Measurements from ENCODE around the gene ZNF689. TPM values are rescaled to one million over a fixed set of nuclear protein-coding genes. Genes with fewer than 3 reads are reported as not detected.
A peak's percentile ranks its signal among the peaks of the same experiment; 100 is the strongest.

Gene ZNF689
- total RNA-seq, 4 donors from 2014 or later, result 7.5 to 12.5 (median 9.9) TPM

DNA sequence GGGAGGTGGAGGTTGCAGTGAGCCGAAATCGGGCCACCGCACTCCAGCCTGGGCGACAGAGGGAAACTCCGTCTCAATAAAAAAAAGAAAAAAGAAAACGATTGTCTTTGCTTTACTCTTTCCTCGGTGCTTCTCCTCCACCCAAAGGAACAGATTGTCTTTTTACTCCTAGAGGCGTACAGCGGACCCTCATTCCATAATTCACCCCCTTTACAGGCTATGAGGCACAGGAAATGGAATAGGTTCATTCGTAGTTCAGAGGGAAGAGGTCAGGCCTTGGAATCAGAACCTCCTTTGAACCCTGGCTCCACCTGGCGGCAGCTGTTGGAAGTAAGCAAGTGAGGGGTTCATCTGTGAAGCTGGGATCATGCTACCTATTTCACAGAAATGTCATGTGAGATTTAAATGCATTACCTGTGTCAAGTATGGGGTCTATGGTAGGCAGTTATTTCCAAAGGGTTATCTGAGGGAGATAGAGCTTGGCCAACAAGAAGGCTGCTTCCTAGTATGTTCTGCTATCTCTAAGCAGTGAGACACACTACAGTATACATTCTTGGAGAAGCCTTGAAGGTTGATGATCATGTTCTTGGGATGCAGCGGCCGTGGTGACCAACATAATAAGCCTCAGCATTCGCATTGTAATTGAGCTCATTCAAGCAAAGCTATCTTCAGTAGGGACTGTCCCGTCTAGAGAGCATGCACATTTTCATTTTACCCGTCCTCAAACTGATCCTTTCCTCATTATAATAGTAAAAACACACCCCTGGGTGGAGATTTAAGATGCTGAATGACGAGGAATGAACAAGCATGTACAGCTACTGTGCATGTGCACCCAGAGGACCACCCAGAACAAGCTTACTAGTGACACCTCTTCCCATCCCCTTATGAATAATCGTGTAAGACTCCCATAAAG, 18.7 kb upstream of the ZNF689 start:
- TF ChIP-seq POLR2A (IDR thresholded peaks at IDR 0.05) (no peak), CTCF (IDR thresholded peaks at IDR 0.05) (peak; percentile 87 to 97 (median 92))
- peaks cover 0 to 3% (median 0%) of the 10 kb centered on the region in 4 donors for H3K4me1 ChIP-seq
- no peaks in the 10 kb centered on the region for H3K9me3 ChIP-seq
- no peaks in the 10 kb centered on the region for H3K27me3 ChIP-seq
- peak overlapping the region in 2 of 4 donors; percentile 42 to 43 for H3K27ac ChIP-seq
- H3K36me3 ChIP-seq, result no peaks in the 10 kb centered on the region
- H3K4me3 ChIP-seq, result peak overlapping the region in 1 of 4 donors; percentile 38
- peak; percentile 92 to 96 (median 93) for DNase-seq

GRCh38 chr16:30626236-30626635, 16.0 kb upstream of the ZNF689 start:
- Histone ChIP-seq H3K4me1 (peaks cover 0 to 3% (median 0%) of the 10 kb centered on the region in 4 donors), H3K27ac (no peak overlapping the region), H3K9me3 (no peaks in the 10 kb centered on the region), H3K4me3 (no peak overlapping the region), H3K36me3 (no peaks in the 10 kb centered on the region), H3K27me3 (no peaks in the 10 kb centered on the region)
- DNase-seq, result no peak
- no peak for TF ChIP-seq POLR2A (IDR thresholded peaks at IDR 0.05)
- no peak for TF ChIP-seq CTCF (IDR thresholded peaks at IDR 0.05)

DNA sequence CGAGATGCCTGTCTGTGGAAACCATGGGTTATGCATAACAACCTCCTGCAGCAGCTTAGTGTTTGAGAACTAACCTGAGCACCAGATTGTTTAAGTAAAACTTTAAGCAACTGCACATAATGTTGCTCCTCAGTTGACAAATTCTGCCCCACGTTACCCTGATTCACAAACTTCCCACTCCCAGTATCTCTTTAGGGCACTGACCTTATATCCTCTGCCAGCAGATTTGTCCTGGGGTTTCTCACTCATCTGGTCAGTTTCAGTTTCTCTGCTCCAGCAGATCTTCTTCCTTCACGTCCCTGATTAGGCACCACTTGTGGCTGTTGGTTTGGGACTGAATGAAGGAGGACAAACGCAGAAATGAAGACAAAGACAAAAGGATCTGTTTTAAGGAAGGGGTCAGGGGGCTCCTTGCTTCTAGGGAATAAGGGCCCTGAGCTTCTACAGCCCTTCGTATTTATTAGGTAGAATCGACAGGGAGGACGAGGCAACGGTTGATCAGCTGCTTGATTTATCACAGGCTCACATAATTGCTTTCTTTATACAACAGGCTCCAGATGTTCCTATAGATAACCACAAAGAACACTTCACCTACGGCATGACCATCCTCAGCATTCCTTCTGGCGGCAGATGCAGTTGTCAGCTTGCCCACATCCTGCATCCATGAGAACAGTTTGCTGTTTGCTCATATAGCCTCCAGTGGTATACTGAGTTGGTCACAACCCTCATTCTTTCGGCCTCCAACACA, 13.5 kb upstream of the ZNF689 start:
- Histone ChIP-seq H3K27ac (no peak overlapping the region), H3K36me3 (no peaks in the 10 kb centered on the region), H3K4me3 (no peak overlapping the region), H3K9me3 (no peaks in the 10 kb centered on the region), H3K4me1 (peaks cover 0 to 3% (median 0%) of the 10 kb centered on the region in 4 donors), H3K27me3 (no peaks in the 10 kb centered on the region)
- TF ChIP-seq POLR2A (IDR thresholded peaks at IDR 0.05) (no peak), CTCF (IDR thresholded peaks at IDR 0.05) (no peak)
- no peak for DNase-seq

DNA sequence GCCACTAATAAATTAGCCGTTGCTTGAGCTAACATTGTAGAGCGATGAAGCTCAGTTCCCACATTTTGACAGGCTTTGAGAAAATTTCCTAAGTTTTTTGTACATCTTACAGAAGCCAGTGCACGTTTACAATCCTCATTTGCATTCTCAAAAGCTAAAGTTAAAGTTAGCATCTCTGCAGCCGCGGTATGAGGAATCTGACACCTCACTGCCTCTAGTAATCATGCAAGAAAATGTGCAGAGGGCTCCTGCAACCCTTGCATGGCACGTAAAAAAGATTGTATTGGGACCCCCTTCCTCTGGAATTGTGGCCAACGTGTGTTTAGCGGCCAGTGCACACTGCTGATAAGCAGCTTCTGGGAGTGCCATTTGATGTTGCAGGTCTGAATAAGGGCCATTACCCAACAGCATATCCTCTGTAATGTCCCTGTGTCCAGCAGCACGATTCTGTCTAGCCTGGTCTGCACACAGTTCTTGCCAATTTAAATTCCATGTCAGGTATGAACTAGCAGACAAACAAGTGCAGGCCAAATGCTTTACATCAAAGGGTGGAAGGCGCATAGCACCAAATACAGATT, 12.4 kb upstream of the ZNF689 start:
- TF ChIP-seq CTCF (IDR thresholded peaks at IDR 0.05) (no peak), POLR2A (IDR thresholded peaks at IDR 0.05) (no peak)
- no peaks in the 10 kb centered on the region for H3K36me3 ChIP-seq
- H3K27me3 ChIP-seq, result no peaks in the 10 kb centered on the region
- no peak overlapping the region for H3K27ac ChIP-seq
- no peaks in the 10 kb centered on the region for H3K9me3 ChIP-seq
- H3K4me3 ChIP-seq, result no peak overlapping the region
- DNase-seq, result no peak
- H3K4me1 ChIP-seq, result no peaks in the 10 kb centered on the region

DNA sequence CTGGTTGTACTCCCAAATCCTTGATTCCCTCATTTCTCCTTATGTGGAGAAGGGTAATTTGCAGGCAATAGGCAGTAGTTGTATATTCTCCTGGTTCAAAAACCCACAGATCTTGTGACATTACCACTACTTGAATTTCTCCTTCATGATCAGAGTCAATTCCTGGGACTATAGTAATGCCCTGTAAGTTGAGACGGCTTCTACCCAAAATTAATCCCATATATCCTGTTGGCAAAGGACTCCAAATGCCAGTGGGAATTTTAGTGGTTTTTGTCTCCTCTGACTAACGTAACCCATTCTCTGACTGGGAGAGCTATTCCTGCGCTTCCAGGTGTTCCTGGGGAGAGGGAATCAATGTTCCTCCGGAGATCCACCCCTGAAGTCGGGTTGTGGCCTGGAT, 11.6 kb upstream of the ZNF689 start:
- H3K27me3 ChIP-seq, result no peaks in the 10 kb centered on the region
- H3K4me1 ChIP-seq, result no peaks in the 10 kb centered on the region
- no peak overlapping the region for H3K27ac ChIP-seq
- TF ChIP-seq CTCF (IDR thresholded peaks at IDR 0.05) (no peak), POLR2A (IDR thresholded peaks at IDR 0.05) (no peak)
- no peak overlapping the region for H3K4me3 ChIP-seq
- DNase-seq, result no peak
- no peaks in the 10 kb centered on the region for H3K36me3 ChIP-seq
- H3K9me3 ChIP-seq, result no peaks in the 10 kb centered on the region

All from Peyer's patch (tissue), 4 donors.